Measurements from ENCODE around the gene DBN1. TPM values are rescaled to one million over a fixed set of nuclear protein-coding genes. Genes with fewer than 3 reads are reported as not detected.
A peak's percentile ranks its signal among the peaks of the same experiment; 100 is the strongest.

The DBN1 gene
- total RNA-seq, 1 experiment from 2014 or later, result 286 TPM

DNA sequence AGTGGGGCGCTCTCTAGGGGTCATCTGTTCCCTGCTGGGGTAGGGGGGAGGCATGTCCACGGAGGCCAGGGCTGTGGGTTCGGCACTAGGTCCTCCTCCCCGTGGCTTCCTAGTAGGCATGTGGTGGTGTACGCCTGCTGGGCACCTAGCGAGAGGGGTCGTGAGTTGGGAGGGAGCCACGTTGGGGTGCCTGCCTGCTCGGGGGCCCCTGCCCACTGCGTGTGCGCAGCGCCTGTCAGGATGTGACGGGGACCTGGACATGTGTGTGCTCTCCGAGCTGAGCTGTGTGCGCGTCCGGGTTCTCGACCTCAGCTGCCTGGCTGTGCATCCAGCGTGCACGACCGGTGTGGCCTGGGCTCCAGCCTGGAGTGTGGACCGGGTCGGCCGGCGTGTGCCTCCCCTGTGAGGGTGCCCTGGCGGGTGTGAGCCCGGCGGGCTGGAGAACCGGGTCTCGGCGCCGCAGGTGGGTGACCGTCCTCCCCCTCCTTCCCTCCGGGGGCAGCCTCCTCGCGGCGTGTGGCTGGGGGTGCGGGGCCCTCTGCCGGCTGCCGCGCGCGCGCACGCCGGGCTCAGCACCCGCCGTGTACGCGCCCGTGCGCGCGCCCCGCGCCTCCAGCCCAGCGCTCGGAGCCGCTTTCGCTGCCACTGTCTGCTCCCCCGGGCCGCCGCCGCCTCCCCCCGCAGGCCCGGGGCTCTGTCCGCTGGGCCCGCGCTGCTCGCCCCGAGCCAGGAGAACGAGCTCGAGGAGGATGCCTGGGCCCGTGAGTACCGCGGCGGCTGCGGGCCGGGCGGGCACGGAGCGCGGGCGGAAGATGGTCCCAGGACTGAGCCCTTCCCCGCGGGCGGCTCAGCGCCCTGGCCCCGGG is 27.0 kb downstream of the DBN1 start, which contains the start of gene PRR7:
Gene PRR7 (plus strand): TSS at position 615 of the 866 bp plus-strand sequence. CDS start 8,254 bp downstream, outside the sequence.
- CTCF ChIA-PET, result no interaction called here
- Histone ChIP-seq H3K4me3 (ENCODE audit: low read depth, low read length, poor library complexity, severe bottlenecking) (peak within 1 kb of the TSS; percentile 66), H3K4me1 (ENCODE audit: insufficient read depth, low read length, poor library complexity, severe bottlenecking) (peaks cover 4% of the 10 kb centered on the region), H3K27ac (ENCODE audit: low read depth, low read length, poor library complexity, severe bottlenecking) (peak within 1 kb of the TSS; percentile 16), H3K36me3 (ENCODE audit: insufficient read depth, low read length, poor library complexity, severe bottlenecking) (no peaks in the 10 kb centered on the region), H3K9me3 (ENCODE audit: low read depth, low read length, poor library complexity, severe bottlenecking) (no peaks in the 10 kb centered on the region), H3K27me3 (replicated peaks; ENCODE audit: insufficient read depth, low read depth, low read length, poor library complexity) (no peaks in the 10 kb centered on the region)
- intact Hi-C loops (cut with micrococcal nuclease; ENCODE audit: unreplicated experiment), result no loop called here
- no peak for TF ChIP-seq EZH2 (IDR thresholded peaks at IDR 0.05; ENCODE audit: borderline replicate concordance, low read depth, low read length, poor library complexity, severe bottlenecking)
- TF ChIP-seq, protein P1, sequence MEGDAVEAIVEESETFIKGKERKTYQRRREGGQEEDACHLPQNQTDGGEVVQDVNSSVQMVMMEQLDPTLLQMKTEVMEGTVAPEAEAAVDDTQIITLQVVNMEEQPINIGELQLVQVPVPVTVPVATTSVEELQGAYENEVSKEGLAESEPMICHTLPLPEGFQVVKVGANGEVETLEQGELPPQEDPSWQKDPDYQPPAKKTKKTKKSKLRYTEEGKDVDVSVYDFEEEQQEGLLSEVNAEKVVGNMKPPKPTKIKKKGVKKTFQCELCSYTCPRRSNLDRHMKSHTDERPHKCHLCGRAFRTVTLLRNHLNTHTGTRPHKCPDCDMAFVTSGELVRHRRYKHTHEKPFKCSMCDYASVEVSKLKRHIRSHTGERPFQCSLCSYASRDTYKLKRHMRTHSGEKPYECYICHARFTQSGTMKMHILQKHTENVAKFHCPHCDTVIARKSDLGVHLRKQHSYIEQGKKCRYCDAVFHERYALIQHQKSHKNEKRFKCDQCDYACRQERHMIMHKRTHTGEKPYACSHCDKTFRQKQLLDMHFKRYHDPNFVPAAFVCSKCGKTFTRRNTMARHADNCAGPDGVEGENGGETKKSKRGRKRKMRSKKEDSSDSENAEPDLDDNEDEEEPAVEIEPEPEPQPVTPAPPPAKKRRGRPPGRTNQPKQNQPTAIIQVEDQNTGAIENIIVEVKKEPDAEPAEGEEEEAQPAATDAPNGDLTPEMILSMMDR (conservative IDR thresholded peaks at IDR 0.05; ENCODE audit: low read depth, low read length), result no peak
- POLR2A ChIA-PET (ENCODE audit: low non-redundant PET), result no interaction called here
- DNase-seq (ENCODE audit: low spot score), result peak; percentile 75
- BruUV-seq (replicated peaks), result no TSS peak

- Histone ChIP-seq H3K27ac (ENCODE audit: low read depth, low read length, poor library complexity, severe bottlenecking) (peak overlapping the region; percentile 16), H3K4me1 (ENCODE audit: insufficient read depth, low read length, poor library complexity, severe bottlenecking) (peaks cover 4% of the 10 kb centered on the region), H3K4me3 (ENCODE audit: low read depth, low read length, poor library complexity, severe bottlenecking) (peak overlapping the region; percentile 66), H3K9me3 (ENCODE audit: low read depth, low read length, poor library complexity, severe bottlenecking) (no peaks in the 10 kb centered on the region), H3K27me3 (replicated peaks; ENCODE audit: insufficient read depth, low read depth, low read length, poor library complexity) (no peaks in the 10 kb centered on the region), H3K36me3 (ENCODE audit: insufficient read depth, low read length, poor library complexity, severe bottlenecking) (no peaks in the 10 kb centered on the region)
- intact Hi-C loops (cut with micrococcal nuclease; ENCODE audit: unreplicated experiment), result no loop called here
- POLR2A ChIA-PET (ENCODE audit: low non-redundant PET), result no interaction called here
- TF ChIP-seq, protein P1 (conservative IDR thresholded peaks at IDR 0.05; ENCODE audit: low read depth, low read length), result no peak
- TF ChIP-seq EZH2 (IDR thresholded peaks at IDR 0.05; ENCODE audit: borderline replicate concordance, low read depth, low read length, poor library complexity, severe bottlenecking), result no peak
- BruUV-seq (replicated peaks), result no TSS peak
- DNase-seq (ENCODE audit: low spot score), result no peak
- CTCF ChIA-PET, result interaction anchor here (0.8 kb wide), 1 partner anchor 873 kb away, joined by 5 read pairs; no protein-coding TSS in a partner anchor
Observed at GRCh38 chr5:177445917-177446199, 27.6 kb downstream of the DBN1 start.

DNA sequence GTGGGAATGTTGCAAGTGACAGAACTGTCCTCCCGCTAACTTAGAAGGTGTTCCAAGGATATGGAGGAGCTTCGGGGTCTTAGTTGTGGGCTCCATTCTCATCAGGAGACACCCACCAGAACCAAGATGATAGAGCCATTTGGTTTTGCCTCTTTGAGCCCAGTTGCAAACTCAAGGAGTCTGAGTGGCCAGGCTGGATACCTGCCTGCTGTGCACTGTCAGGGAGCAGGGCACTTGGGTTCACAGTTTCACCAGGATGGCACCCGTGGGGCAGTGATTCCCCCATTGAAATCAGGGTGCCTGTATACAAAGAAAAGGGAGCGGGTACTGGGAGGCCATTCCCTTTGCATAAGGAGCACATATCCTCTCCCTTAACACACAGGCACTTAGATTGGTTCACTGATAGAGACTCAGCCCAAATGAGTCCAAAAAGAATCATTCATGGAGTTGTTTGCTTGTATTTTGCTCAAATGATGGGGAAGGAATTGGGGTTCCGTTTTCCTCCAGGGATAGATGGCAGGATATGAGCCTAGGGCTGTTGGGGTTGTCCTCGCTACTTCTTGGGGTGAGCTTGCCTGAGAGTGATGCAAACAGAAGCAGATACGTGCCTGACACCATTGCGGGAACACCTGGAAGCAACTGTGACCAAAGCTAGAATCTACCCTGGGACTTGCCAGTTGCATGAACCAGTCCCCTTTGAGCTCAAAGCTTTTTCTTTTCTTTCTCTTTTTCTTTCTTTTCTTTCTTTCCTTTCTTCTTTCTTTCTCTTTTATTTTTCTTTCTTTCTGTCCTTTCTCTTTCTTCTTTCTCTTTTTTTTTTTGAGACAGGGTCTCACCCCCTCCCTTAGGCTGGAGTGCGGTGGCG is 28.1 kb downstream of the DBN1 start:
- Histone ChIP-seq H3K27ac (ENCODE audit: low read depth, low read length, poor library complexity, severe bottlenecking) (no peak overlapping the region), H3K9me3 (ENCODE audit: low read depth, low read length, poor library complexity, severe bottlenecking) (no peaks in the 10 kb centered on the region), H3K36me3 (ENCODE audit: insufficient read depth, low read length, poor library complexity, severe bottlenecking) (no peaks in the 10 kb centered on the region), H3K4me3 (ENCODE audit: low read depth, low read length, poor library complexity, severe bottlenecking) (no peak overlapping the region), H3K4me1 (ENCODE audit: insufficient read depth, low read length, poor library complexity, severe bottlenecking) (peaks cover 4% of the 10 kb centered on the region), H3K27me3 (replicated peaks; ENCODE audit: insufficient read depth, low read depth, low read length, poor library complexity) (no peaks in the 10 kb centered on the region)
- no peak for DNase-seq (ENCODE audit: low spot score)
- TF ChIP-seq EZH2 (IDR thresholded peaks at IDR 0.05; ENCODE audit: borderline replicate concordance, low read depth, low read length, poor library complexity, severe bottlenecking), result no peak
- TF ChIP-seq, protein P1 (conservative IDR thresholded peaks at IDR 0.05; ENCODE audit: low read depth, low read length), result no peak
- intact Hi-C loops (cut with micrococcal nuclease; ENCODE audit: unreplicated experiment), result no loop called here
- no TSS peak for BruUV-seq (replicated peaks)
- ChIA-PET POLR2A (ENCODE audit: low non-redundant PET) (interaction anchor here (0.6 kb wide), 1 partner anchor 36 kb away, joined by 13 read pairs; no protein-coding TSS in a partner anchor), CTCF (interaction anchor here (0.8 kb wide), 1 partner anchor 872 kb away, joined by 5 read pairs; no protein-coding TSS in a partner anchor)

Measured in A673 (cell line).